ENCODE results near the gene HINT2.

The HINT2 gene

GRCh38 chr9:35790025-35790384, 24.8 kb downstream of the HINT2 start:
- no peak overlapping the region for H3K27ac ChIP-seq
- TF ChIP-seq, protein P1, sequence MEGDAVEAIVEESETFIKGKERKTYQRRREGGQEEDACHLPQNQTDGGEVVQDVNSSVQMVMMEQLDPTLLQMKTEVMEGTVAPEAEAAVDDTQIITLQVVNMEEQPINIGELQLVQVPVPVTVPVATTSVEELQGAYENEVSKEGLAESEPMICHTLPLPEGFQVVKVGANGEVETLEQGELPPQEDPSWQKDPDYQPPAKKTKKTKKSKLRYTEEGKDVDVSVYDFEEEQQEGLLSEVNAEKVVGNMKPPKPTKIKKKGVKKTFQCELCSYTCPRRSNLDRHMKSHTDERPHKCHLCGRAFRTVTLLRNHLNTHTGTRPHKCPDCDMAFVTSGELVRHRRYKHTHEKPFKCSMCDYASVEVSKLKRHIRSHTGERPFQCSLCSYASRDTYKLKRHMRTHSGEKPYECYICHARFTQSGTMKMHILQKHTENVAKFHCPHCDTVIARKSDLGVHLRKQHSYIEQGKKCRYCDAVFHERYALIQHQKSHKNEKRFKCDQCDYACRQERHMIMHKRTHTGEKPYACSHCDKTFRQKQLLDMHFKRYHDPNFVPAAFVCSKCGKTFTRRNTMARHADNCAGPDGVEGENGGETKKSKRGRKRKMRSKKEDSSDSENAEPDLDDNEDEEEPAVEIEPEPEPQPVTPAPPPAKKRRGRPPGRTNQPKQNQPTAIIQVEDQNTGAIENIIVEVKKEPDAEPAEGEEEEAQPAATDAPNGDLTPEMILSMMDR (conservative IDR thresholded peaks at IDR 0.05), result no peak
- TF ChIP-seq ZFX (IDR thresholded peaks at IDR 0.05), result no peak

DNA sequence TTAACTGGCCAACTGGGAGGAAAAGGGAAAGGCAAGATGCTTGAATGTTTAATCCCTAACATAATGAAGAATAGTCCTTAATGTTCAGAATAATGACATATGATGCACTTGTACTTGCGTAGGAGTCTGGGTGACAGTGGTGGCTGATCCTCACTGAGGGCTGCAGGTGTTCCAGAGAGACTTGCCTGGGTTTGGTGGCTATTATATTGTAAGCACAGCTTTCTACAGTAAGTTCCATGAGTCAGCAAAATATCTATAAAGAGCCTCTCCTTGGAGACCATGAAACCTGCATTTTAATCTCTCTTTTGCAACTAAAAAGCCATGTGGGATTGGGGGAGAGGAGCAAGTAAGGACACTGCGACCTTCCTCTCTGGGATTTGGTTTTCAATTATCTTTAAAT, 25.3 kb downstream of the HINT2 start:
- H3K27ac ChIP-seq, result no peak overlapping the region
- no peak for TF ChIP-seq ZFX (IDR thresholded peaks at IDR 0.05)
- TF ChIP-seq, protein P1 (conservative IDR thresholded peaks at IDR 0.05), result no peak

GRCh38 chr9:35783418-35783817, 31.4 kb downstream of the HINT2 start:
- TF ChIP-seq ZFX (IDR thresholded peaks at IDR 0.05), result no peak
- TF ChIP-seq, protein P1 (conservative IDR thresholded peaks at IDR 0.05), result no peak
- no peak overlapping the region for H3K27ac ChIP-seq

- TF ChIP-seq, protein P1 (conservative IDR thresholded peaks at IDR 0.05), result no peak
- no peak for TF ChIP-seq ZFX (IDR thresholded peaks at IDR 0.05)
- no peak overlapping the region for H3K27ac ChIP-seq
These were observed 33.8 kb downstream of the HINT2 start for GRCh38 chr9:35781066-35781465.

GRCh38 chr9:35778496-35778895, 36.3 kb downstream of the HINT2 start:
- H3K27ac ChIP-seq, result no peak overlapping the region
- TF ChIP-seq, protein P1 (conservative IDR thresholded peaks at IDR 0.05), result no peak
- no peak for TF ChIP-seq ZFX (IDR thresholded peaks at IDR 0.05)

DNA sequence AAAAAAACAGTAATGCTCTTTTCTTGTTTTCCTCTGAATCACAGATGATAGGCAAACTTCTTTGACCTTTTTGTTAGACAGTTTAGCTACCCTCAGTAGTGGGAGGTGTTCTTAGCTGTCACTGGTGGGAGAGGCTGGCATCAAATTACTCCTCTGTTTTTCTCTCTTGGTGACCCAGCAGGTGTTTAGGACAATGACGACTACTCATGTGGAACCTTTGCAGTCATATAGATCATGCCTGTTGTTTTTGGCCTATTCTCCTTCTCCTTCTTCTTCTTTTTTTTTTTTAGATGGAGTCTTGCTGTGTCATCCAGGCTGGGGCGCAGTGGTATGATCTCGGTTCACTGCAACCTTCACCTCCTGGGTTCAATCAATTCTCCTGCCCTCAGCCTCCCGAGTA, 38.8 kb downstream of the HINT2 start:
- H3K27ac ChIP-seq, result no peak overlapping the region
- no peak for TF ChIP-seq ZFX (IDR thresholded peaks at IDR 0.05)
- TF ChIP-seq, protein P1 (conservative IDR thresholded peaks at IDR 0.05), result no peak

GRCh38 chr9:35774907-35775635, 39.8 kb downstream of the HINT2 start:
- no peak overlapping the region for H3K27ac ChIP-seq
- TF ChIP-seq, protein P1 (conservative IDR thresholded peaks at IDR 0.05), result no peak
